ENCODE results near the gene KCNK5. TPM values are rescaled to one million over a fixed set of nuclear protein-coding genes. Genes with fewer than 3 reads are reported as not detected.

KCNK5 gene
- total RNA-seq, 1 donor from 2014 or later: 2.6 TPM

GRCh38 chr6:39254999-39255535 lies 25.8 kb upstream of the KCNK5 start:
- H3K27me3 ChIP-seq: no peaks in the 10 kb centered on the region
- no peak overlapping the region for H3K27ac ChIP-seq
- DNase-seq (ENCODE audit: low spot score in 2 of 2): no peak
- no peaks in the 10 kb centered on the region for H3K36me3 ChIP-seq
- TF ChIP-seq CTCF (IDR thresholded peaks at IDR 0.05): no peak
- no peaks in the 10 kb centered on the region for H3K4me1 ChIP-seq
- H3K9me3 ChIP-seq: no peaks in the 10 kb centered on the region
- no peak overlapping the region for H3K4me3 ChIP-seq
- intact Hi-C loops (cut with DNase I): no loop called here

GRCh38 chr6:39251406-39251805 lies 22.1 kb upstream of the KCNK5 start:
- no peak for DNase-seq (ENCODE audit: low spot score in 2 of 2)
- H3K36me3 ChIP-seq: no peaks in the 10 kb centered on the region
- no peak for TF ChIP-seq CTCF (IDR thresholded peaks at IDR 0.05)
- H3K4me3 ChIP-seq: no peak overlapping the region
- no peaks in the 10 kb centered on the region for H3K9me3 ChIP-seq
- no peaks in the 10 kb centered on the region for H3K27me3 ChIP-seq
- no peaks in the 10 kb centered on the region for H3K4me1 ChIP-seq
- no peak overlapping the region for H3K27ac ChIP-seq
- intact Hi-C loops (cut with DNase I): no loop called here

GRCh38 chr6:39250507-39250906 lies 21.2 kb upstream of the KCNK5 start:
- Histone ChIP-seq H3K4me3 (no peak overlapping the region), H3K36me3 (no peaks in the 10 kb centered on the region), H3K4me1 (no peaks in the 10 kb centered on the region), H3K27me3 (no peaks in the 10 kb centered on the region), H3K27ac (no peak overlapping the region), H3K9me3 (no peaks in the 10 kb centered on the region)
- DNase-seq (ENCODE audit: low spot score in 2 of 2): no peak
- intact Hi-C loops (cut with DNase I): no loop called here
- no peak for TF ChIP-seq CTCF (IDR thresholded peaks at IDR 0.05)

GRCh38 chr6:39249278-39249677 lies 20.0 kb upstream of the KCNK5 start:
- Histone ChIP-seq H3K4me3 (no peak overlapping the region), H3K4me1 (no peaks in the 10 kb centered on the region), H3K27ac (no peak overlapping the region), H3K27me3 (no peaks in the 10 kb centered on the region), H3K36me3 (no peaks in the 10 kb centered on the region), H3K9me3 (no peaks in the 10 kb centered on the region)
- no peak for DNase-seq (ENCODE audit: low spot score in 2 of 2)
- TF ChIP-seq CTCF (IDR thresholded peaks at IDR 0.05): no peak
- intact Hi-C loops (cut with DNase I): no loop called here

GRCh38 chr6:39247667-39248194 lies 18.5 kb upstream of the KCNK5 start:
- Histone ChIP-seq H3K4me1 (no peaks in the 10 kb centered on the region), H3K27me3 (no peaks in the 10 kb centered on the region), H3K27ac (no peak overlapping the region), H3K4me3 (no peak overlapping the region), H3K9me3 (no peaks in the 10 kb centered on the region), H3K36me3 (no peaks in the 10 kb centered on the region)
- intact Hi-C loops (cut with DNase I): no loop called here
- no peak for TF ChIP-seq CTCF (IDR thresholded peaks at IDR 0.05)
- no peak for DNase-seq (ENCODE audit: low spot score in 2 of 2)

- Histone ChIP-seq H3K27ac (peak overlapping the region in 1 of 2 donors; percentile 23), H3K4me3 (no peak overlapping the region), H3K4me1 (no peaks in the 10 kb centered on the region), H3K9me3 (no peaks in the 10 kb centered on the region), H3K27me3 (no peaks in the 10 kb centered on the region), H3K36me3 (no peaks in the 10 kb centered on the region)
- DNase-seq (ENCODE audit: low spot score in 2 of 2): peak in 1 of 2 donors; percentile 73
- TF ChIP-seq CTCF (IDR thresholded peaks at IDR 0.05): no peak
- intact Hi-C loops (cut with DNase I): no loop called here
Observed at GRCh38 chr6:39243809-39244208, 14.5 kb upstream of the KCNK5 start.
